H54 (cell line): Measurements from ENCODE around the gene MEX3A.
"Not testable (repeated sequence)": the region's sequence is repeated elsewhere in the genome, so short reads cannot be mapped to it uniquely, and the experiment has no call there.

Source experiments
- DNase-seq: peaks from one replicate; pipeline ENCODE4 v3.0.0; 2011; ENCODE audit warnings: low spot score, mixed read lengths; ENCODE audit not compliant: insufficient read length
- FAIRE-seq: peaks from 3 replicates; lab custom pipeline; 2011; peaks lifted over from hg19 to GRCh38; lab: Jason Lieb, UNC
- POLR2A ChIP-seq: IDR thresholded peaks from 2 replicates; pipeline ENCODE4 v1.6.1; 2011; ENCODE audit warnings: low read depth, mild to moderate bottlenecking, low read length

MEX3A gene

DNA sequence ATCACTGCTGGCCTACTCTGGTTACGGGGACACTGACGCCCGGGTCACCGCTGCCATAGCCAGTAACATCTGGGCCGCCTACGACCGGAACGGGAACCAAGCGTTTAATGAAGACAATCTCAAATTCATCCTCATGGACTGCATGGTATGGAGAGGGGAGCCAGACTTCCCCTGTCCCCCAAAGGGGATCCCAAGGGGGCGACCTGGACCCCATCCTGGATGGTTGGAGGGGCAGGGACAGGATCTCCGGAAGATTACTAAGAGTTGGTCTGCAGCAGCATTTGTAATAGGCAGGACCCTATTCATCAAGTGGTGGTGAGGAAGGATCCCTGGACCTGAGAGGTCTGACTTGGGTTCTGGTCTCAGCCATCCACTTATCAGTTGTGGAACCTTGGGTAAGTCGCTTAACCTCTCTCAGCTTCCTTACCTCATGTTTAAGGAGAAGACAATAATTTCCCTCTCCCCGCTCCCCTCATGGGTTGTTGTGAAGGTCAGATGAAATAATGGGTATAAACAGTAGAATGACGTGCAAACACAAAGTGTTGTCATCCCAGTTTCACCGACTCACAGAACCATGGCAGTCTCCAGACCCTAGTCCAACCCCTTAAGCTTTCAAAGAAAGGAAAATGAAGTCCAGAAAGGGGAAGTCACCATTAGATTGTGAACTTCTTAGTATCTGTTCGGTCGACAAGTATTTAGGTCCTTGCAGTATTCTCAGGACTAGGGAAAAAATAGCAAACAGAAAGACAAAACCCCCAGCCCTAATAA, 26.8 kb downstream of the MEX3A start:
- FAIRE-seq = no peak
- TF ChIP-seq POLR2A = no peak
- DNase-seq = no peak

DNA sequence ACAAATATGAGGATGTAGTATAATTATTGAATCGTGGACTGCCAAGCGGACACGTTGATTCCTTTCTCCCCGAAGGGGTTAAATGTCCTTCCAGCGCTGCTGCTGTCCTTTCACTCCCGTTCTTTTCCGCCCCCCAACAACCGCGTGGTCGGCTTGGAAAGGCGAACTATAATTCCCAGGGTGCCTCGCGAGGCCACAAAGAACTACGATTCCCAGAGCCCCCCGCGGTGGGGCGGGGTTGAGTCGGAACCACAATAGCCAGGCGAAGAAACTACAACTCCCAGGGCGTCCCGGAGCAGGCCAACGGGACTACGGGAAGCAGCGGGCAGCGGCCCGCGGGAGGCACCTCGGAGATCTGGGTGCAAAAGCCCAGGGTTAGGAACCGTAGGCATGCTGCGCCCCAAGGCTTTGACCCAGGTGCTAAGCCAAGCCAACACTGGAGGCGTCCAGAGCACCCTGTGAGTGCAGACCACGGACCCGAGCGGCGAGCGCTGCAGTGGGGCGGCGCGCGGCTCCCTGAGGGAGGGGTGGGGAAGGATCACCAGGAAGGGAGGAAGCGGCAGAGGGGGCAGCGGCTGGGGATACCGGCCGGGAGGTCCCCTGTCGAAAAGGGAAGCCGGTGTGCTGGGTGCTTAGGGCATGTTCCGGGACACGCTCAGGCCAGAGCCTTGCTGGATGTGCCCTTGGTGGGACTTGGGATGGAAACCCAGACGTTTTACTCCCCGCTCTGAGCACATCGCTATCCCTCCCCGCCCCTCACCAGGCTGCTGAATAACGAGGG, 27.6 kb downstream of the MEX3A start, which contains the start of gene LAMTOR2:
TSS of gene LAMTOR2 (plus strand) at position 283 of the 781 bp plus-strand sequence. CDS start at position 391, 108 bp downstream.
- DNase-seq = peak; percentile 97
- FAIRE-seq = no peak
- peak; percentile 90 for TF ChIP-seq POLR2A

DNA sequence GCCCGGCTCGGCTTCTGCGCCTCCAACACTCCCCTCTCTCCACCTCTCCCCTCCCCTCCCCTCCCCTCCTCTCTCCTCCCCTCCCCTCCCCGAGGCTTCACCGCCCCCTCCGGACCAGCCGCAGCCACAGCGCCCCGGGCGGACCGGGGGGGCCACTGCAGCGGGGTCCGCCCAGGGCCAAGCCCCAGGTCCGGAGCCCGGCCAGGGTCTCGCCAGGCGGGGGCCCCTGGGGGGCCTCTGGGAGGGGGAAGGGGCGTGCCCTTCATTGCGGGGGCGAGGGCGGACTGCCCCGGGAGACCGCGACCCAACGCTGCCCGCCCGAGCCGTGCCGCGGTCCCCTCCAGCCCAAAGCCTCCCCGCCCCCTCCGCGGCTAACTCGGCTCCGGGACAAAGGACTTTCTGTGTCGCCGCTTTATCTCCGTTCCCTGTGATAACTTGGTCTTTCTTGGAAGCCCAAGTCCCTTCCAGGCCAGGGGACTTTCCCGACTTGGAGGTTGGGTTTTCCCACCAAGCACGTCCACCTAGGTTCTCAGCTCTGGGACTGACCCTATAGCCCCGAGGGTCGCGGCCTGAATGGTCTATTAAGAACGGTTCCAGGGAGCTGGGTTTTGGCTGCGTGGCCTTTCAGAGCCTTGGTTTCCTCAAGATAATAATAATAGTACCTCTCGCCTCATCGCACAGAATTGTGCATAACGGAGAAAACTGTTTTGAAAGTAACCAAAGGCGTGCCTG, 28.3 kb downstream of the MEX3A start, which contains the start of gene UBQLN4:
TSS of gene UBQLN4 (minus strand) at position 31 of the 732 bp plus-strand sequence. CDS start 97 bp downstream, outside the sequence.
- TF ChIP-seq POLR2A = peak; percentile 26; the same call in 1 of the 2 replicates
- DNase-seq = peak; percentile 95
- no peak for FAIRE-seq

DNA sequence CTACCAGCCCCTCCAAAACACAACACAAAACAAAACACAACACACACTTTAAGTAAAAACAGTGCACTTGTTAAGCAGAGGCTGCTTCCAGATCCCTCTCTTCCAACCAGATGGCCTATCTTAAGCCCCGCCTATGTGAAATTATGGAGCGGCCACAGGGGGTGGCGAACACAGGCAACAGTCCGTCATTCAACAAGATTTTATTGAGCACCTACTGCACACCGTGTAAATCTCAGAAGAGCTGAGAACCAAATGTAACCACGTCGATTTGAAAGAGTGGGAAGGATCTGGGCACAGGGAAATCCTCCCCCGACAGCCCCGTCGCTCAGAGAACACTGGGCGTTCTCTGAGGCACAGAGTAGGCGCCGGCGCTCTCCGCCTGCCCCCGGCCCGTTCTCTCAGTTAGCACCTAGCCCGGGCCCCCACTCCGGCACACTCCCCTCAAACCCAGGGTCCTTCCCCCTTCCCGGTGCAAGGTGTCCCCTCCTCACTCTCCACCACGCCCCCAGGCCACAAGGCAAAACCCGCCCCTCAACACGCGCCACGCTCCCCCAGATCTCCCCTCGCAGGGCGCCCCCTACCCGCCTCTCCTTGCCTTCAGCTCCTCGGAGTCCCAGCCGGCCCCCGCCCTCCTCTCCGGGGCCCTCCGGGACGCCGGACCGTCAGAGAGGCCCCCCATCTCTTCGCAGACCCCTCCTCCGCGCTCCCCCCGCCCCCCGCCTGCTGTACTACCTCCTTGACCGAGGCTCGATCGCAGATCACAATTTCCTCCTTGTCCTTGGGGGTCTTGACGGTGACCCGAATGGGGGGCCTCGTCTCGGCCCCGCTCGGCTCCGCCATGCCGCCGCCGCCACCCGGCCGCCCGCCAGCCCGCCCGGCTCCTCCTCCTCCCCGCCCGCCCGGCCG, 29.1 kb downstream of the MEX3A start:
- 0 out of 2 replicates have a peak, but pooled peaks have one; percentile 5 for TF ChIP-seq POLR2A
- DNase-seq = peak; percentile 63
- no peak for FAIRE-seq

DNA sequence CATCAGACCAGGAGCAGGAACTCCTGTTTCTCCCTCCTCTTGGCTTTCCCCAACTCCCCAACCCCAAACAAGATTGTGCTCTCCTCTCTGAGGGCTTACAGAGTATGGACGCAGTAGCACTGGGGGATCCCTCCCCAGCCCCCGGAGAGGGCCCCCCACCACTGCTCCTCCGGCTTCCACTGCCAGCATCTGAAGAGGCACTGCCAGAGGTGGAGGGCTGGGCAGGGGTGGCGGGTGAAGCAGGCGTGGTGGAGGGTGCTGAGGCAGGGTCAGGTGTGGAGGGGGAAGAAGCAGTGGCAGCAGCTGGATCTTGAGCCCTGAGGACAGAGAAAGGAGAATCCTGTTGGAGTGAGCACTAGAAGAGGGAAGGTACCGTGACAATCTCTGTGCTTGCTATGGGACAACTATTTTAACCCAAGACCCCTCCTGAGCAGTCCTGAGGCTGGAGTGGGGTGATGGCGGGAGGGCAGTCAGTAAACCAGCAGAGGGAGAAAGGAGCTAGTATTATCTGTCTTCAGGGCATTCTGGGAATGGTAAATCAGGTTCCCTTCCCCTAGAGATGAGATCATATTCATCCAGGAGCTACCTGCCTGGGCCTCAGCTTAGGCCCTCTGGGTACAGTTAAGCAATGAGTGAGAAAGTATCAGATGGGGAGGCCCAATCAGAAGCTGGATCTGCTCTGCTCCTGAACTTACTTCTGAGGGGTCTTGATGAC, 31.1 kb downstream of the MEX3A start:
- DNase-seq = no peak
- no peak for FAIRE-seq
- no peak for TF ChIP-seq POLR2A

DNA sequence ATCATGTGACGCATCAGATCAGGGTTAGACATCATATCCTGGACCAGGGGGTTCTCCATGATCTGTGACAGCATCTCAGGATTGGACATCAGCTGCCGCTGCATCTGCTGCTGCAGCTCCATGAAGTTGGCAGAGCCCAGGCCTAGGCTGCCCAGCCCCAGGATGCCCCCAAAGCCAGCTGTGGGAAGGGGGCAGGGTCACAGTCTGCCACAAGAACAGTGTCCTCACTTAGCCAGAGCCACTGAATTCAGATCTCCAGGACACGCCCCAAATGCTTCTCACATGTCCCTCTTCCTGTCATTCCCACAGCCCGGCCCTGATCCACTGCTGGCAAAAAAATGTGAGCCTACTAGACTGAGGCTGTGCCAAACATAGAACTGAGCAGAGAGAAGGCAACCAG, 31.9 kb downstream of the MEX3A start:
- DNase-seq (no peak), FAIRE-seq (no peak)
- TF ChIP-seq POLR2A = no peak

DNA sequence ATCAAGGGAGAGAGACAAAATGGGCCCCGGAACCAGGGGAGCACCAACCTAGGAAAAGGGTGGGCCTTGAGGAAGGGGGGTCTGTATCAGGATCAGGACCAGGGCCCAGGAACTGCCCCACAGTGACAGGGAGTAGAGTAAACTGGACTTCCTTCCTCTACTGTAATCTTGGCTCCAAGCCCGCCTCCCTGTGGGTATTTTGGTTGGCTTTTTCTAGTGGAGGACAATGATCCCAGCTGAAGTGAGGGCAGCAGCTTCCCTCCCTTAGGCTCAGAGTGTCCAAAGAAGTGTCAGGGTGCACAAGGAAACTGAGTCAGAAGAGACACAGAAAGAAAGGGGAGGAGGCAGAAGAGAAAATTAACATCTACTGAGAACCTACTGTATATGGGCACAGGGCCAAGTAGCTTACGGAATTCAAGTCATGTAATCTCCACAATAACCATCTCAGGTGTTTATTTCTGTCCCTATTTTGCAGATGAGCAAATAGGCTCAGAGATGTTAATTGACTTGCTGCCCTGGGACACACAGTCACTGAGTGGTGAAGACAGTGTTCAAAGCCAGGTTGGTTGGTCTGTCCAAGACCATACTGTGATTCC, 33.5 kb downstream of the MEX3A start:
- DNase-seq = no peak

DNA sequence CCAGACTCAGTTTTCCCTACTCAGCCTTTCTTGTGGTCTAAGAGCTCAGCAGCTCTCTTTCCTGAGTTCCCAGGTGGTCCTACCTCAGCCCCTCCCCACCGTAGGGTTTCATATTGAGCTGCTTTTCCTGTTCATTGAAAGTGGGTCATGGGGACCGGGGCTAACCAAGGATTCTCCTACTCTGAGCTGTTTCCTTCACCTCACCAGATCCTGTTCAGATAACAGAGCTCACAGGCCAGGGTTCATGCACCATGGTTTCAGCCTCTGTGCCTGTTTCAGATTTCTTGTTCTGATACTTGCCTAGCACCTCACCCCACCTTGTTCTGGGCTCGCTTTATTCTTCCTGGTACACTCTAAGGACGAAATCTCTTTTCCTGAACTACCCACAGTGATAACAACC, 37.2 kb downstream of the MEX3A start:
- FAIRE-seq (no peak), DNase-seq (no peak)
- TF ChIP-seq POLR2A = no peak

More for the DNA sequence above, 33.5 kb downstream of the MEX3A start:
- no peak for FAIRE-seq
- no peak for TF ChIP-seq POLR2A

DNA sequence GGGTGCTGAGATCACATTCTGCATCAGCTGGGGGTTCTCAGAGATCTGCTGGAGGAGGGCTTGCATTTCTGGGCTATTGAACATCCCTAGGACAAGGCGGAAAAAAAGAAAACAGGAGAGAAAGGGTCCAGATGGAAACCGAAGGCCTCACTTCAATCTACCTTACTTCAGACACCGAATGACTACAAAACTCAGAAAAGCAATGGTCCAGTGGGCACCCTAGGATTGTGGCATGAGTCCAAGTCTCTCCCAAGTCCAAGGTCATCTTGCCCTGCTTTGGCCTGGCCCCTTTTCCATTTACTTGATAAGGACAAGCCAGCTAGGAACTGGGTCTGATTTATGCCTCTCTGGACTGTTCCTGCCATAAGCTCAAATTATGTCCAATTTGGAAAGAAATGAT, 39.4 kb downstream of the MEX3A start:
- FAIRE-seq (no peak), DNase-seq (no peak)
- TF ChIP-seq POLR2A = no peak

DNA sequence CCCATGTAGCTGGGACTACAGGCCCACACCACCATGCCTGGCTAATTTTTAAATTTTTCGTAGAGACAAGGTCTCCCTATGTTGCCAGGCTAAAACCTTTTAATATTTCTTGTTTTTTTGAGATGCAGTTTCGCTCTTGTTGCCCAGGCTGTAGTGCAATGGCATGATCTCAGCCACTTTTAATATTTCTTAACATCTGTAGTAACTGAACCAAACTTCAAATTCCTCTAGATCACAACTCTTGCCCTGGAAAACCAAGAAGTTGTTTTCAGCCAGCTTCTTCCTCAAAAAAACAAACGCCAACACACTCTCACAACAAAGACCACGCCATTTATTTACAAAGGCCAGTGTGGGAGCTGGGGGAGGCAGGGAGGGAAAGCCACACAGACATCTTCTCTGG, 47.3 kb downstream of the MEX3A start:
- DNase-seq, FAIRE-seq: not testable (repeated sequence)

DNA sequence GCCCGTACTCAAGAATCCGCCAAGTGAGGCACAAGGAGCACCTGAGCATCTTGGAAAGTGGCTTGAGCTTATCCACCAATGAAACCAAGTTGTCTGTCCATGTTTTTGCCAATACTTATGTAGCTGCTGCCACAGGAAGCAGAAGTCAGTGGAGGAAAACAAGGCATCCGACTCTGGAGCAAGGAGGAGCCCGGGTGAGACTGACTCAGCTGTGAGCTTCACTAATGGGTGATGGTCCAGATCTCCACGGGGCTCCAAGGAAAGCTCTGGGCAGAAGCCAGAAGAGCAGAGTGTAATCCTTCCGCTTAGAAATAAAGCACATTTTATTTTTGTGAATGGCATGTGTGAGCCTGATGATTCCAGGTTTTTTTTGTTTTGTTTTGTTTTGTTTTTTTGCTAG, 49.3 kb downstream of the MEX3A start:
- FAIRE-seq (no peak), DNase-seq (no peak)
- no peak for TF ChIP-seq POLR2A

DNA sequence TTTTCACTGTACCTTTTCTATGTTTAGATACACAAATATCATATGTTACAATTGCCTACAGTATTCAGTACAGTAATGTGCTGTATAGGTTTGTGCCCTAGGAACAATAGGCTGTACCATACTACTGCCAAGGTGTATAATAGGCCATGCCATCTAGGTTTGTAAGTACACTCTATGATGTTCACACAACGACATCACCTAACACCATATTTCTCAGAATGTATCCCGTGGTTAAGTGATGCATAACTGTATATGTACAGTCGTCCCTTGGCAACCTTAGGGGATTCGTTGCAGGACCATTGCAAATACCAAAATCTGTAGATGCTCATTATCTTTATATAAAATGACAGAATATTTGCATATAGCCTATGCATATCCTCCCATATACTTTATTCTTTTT, 55.7 kb downstream of the MEX3A start:
- TF ChIP-seq POLR2A = no peak
- FAIRE-seq = no peak
- DNase-seq = no peak

DNA sequence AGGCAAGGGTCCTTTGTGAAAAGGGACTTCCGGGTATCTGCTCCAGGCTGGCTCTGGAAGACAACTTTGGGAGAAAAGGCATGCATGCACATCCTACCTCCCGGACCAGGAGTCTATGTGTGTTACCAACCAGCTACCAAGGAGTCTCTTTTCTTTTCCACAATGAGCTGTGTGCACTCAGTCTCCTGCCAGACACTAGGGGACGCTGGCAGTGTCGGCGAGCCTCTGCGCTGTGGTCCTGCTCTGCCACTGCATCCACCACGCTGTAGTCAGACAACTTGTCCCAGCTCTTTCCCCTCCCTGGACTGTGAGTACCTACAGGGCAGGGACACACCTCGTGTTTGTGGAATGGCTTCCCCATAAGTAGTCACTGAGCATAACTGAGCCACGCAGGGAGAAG, 56.4 kb downstream of the MEX3A start:
- DNase-seq = no peak
- TF ChIP-seq POLR2A = no peak
- no peak for FAIRE-seq
